ENCODE data around the gene MAJIN. TPM values are rescaled to one million over a fixed set of nuclear protein-coding genes. Genes with fewer than 3 reads are reported as not detected.

Gene MAJIN
- total and polyA plus RNA-seq, 11 donors: not detected

GRCh38 chr11:64911142-64911541, 60.8 kb downstream of the MAJIN start:
- no peaks in the 10 kb centered on the region for H3K9me3 ChIP-seq
- DNase-seq (no peak), ATAC-seq (no peak)
- TF ChIP-seq POLR2A (IDR thresholded peaks at IDR 0.05): no peak
- no peak for TF ChIP-seq CTCF (IDR thresholded peaks at IDR 0.05)
- WGBS, 4 donors: 75 to 90% (median 86%) methylated on average over 7 of the region's 7 CpGs
- peaks cover 0 to 84% (median 81%) of the 10 kb centered on the region in 9 donors for H3K36me3 ChIP-seq
- peaks cover 0 to 13% (median 10%) of the 10 kb centered on the region in 12 donors for H3K4me1 ChIP-seq
- no peaks in the 10 kb centered on the region for H3K27me3 ChIP-seq
- H3K4me3 ChIP-seq: no peak overlapping the region
- intact Hi-C loops (cut with DNase I): loop anchor here in 1 of 10 donors (10.0 kb wide), 1 partner anchor 194 kb away; no protein-coding TSS in a partner anchor
- no peak overlapping the region for H3K27ac ChIP-seq

GRCh38 chr11:64910451-64911093, 61.3 kb downstream of the MAJIN start:
- Histone ChIP-seq H3K4me1 (peaks cover 0 to 8% (median 5%) of the 10 kb centered on the region in 12 donors), H3K36me3 (peaks cover 0 to 90% (median 86%) of the 10 kb centered on the region in 9 donors), H3K27ac (no peak overlapping the region), H3K9me3 (no peaks in the 10 kb centered on the region), H3K27me3 (no peaks in the 10 kb centered on the region), H3K4me3 (no peak overlapping the region)
- ATAC-seq (no peak), DNase-seq (no peak)
- TF ChIP-seq CTCF (IDR thresholded peaks at IDR 0.05): no peak
- no peak for TF ChIP-seq POLR2A (IDR thresholded peaks at IDR 0.05)
- intact Hi-C loops (cut with DNase I): loop anchor here in 1 of 10 donors (10.0 kb wide), 1 partner anchor 194 kb away; no protein-coding TSS in a partner anchor
- WGBS, 4 donors: 91 to 97% (median 95%) methylated on average over 7 to 27 of the region's 27 CpGs

GRCh38 chr11:64909653-64910343, 62.1 kb downstream of the MAJIN start:
- ATAC-seq (no peak), DNase-seq (peak in 1 of 5 donors; percentile 52)
- intact Hi-C loops (cut with DNase I): loop anchor here in 2 of 10 donors (5.0 to 10.0 kb wide), 2 partner anchors 77 to 195 kb away; no protein-coding TSS in a partner anchor
- Histone ChIP-seq H3K27ac (no peak overlapping the region), H3K4me1 (peaks cover 0 to under 1% (median 0%) of the 10 kb centered on the region in 12 donors), H3K36me3 (peaks cover 0 to 98% (median 94%) of the 10 kb centered on the region in 9 donors), H3K27me3 (no peaks in the 10 kb centered on the region), H3K9me3 (no peaks in the 10 kb centered on the region), H3K4me3 (no peak overlapping the region)
- TF ChIP-seq POLR2A (IDR thresholded peaks at IDR 0.05) (no peak), CTCF (IDR thresholded peaks at IDR 0.05) (no peak)
- WGBS, 4 donors: 92 to 96% (median 94%) methylated on average over 22 to 39 of the region's 39 CpGs

GRCh38 chr11:64908766-64909165, 63.1 kb downstream of the MAJIN start:
- TF ChIP-seq POLR2A (IDR thresholded peaks at IDR 0.05) (no peak), CTCF (IDR thresholded peaks at IDR 0.05) (no peak)
- peaks cover 0 to 100% (median 98%) of the 10 kb centered on the region in 9 donors for H3K36me3 ChIP-seq
- H3K27me3 ChIP-seq: no peaks in the 10 kb centered on the region
- DNase-seq (no peak), ATAC-seq (no peak)
- WGBS, 4 donors: 90 to 93% (median 91%) methylated on average over 11 of the region's 11 CpGs
- no peak overlapping the region for H3K4me3 ChIP-seq
- no peaks in the 10 kb centered on the region for H3K9me3 ChIP-seq
- no peak overlapping the region for H3K27ac ChIP-seq
- H3K4me1 ChIP-seq: no peaks in the 10 kb centered on the region
- intact Hi-C loops (cut with DNase I): loop anchor here in 1 of 10 donors (5.0 kb wide), 1 partner anchor 76 kb away; no protein-coding TSS in a partner anchor

All from heart left ventricle (tissue), 16 donors.